ENCODE measurements around the gene UNC93B1.

Gene UNC93B1

GRCh38 chr11:68004551-68005335 lies 846 bp upstream of the UNC93B1 start:
- peak overlapping the region; percentile 66 for H3K4me3 ChIP-seq (ENCODE audit: low read length)
- no peak for TF ChIP-seq CTCF (conservative IDR thresholded peaks at IDR 0.05; ENCODE audit: low read length)
- no peak for DNase-seq (ENCODE audit: low read depth)

- TF ChIP-seq CTCF (conservative IDR thresholded peaks at IDR 0.05; ENCODE audit: low read length): no peak
- DNase-seq (ENCODE audit: low read depth): no peak
Observed at GRCh38 chr11:68002938-68003845, 705 bp downstream of the UNC93B1 start.

GRCh38 chr11:68002575-68002937 lies 1.3 kb downstream of the UNC93B1 start:
- TF ChIP-seq CTCF (conservative IDR thresholded peaks at IDR 0.05; ENCODE audit: low read length): no peak
- H3K4me3 ChIP-seq (ENCODE audit: low read length): peak overlapping the region; percentile 66; the same call in 1 of the 2 replicates
- no peak for DNase-seq (ENCODE audit: low read depth)

More at GRCh38 chr11:68002938-68003845, 705 bp downstream of the UNC93B1 start:
- H3K4me3 ChIP-seq (ENCODE audit: low read length): peak overlapping the region; percentile 66

GRCh38 chr11:67999704-68000103 lies 4.2 kb downstream of the UNC93B1 start:
- no peak overlapping the region for H3K4me3 ChIP-seq (ENCODE audit: low read length)
- no peak for TF ChIP-seq CTCF (conservative IDR thresholded peaks at IDR 0.05; ENCODE audit: low read length)
- DNase-seq (ENCODE audit: low read depth): no peak

GRCh38 chr11:67999201-67999629 lies 4.7 kb downstream of the UNC93B1 start:
- no peak overlapping the region for H3K4me3 ChIP-seq (ENCODE audit: low read length)
- no peak for DNase-seq (ENCODE audit: low read depth)
- TF ChIP-seq CTCF (conservative IDR thresholded peaks at IDR 0.05; ENCODE audit: low read length): no peak

- no peak for TF ChIP-seq CTCF (conservative IDR thresholded peaks at IDR 0.05; ENCODE audit: low read length)
- no peak for DNase-seq (ENCODE audit: low read depth)
- H3K4me3 ChIP-seq (ENCODE audit: low read length): no peak overlapping the region
Observed at GRCh38 chr11:67998150-67999045, 5.5 kb downstream of the UNC93B1 start.
